Stimulated activated naive CD4-positive, alpha-beta T cell (primary cell): ENCODE data around the gene TERT.

Experiments used
- DNase-seq, 6 experiments: peaks; one replicate each; lab custom pipeline; 2025; lab: John Stamatoyannopoulos, UW

The TERT gene

DNA sequence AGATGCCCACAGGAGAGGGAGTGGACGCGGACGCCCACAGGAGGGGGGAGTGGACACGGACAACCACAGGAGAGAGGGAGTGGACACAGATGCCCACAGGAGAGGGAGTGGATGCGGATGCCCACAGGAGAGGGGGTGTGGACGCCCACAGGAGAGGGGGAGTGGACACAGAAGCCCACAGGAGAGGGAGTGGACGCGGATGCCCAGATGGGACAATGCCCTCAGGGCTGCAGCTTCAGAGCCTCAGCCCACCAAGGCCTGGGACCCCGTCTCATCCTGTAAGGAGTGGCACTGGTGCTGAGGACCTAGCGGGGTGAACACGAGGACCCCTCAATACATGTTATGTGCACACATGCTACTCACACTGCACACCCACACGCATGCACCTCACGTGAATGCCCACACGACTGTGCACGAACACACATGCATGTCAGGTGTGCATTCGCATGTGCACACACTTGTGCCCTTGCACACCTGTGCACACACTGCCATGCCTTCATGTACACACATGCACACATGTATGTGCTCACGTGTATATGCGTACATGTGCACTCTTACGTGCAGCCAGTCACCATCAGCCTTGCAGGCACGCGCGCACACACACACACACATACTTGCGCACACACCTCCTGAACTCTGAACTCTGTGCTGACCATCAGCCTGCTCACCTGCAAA is 34.9 kb downstream of the TERT start:
- DNase-seq = no peak

DNA sequence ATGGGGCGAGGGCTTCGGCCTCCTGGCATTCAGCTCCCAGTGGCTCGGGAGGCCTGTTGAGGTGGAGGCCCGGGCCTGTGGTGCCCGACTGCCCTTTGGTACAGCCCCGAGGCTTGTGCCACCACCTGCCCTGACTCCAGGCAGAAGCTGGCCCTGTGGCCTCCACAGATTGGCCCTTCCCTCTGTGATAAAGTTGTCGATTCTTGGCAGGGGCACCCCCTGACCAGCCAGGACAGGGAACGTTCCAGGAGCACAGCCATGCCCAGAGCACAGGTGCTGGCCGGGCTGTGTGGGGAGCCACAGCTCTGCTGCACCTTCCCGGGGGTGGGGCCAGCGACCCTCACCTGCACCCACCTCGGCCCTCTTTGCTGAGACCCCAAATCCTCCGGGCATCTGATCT is 37.0 kb downstream of the TERT start:
- no peak for DNase-seq

DNA sequence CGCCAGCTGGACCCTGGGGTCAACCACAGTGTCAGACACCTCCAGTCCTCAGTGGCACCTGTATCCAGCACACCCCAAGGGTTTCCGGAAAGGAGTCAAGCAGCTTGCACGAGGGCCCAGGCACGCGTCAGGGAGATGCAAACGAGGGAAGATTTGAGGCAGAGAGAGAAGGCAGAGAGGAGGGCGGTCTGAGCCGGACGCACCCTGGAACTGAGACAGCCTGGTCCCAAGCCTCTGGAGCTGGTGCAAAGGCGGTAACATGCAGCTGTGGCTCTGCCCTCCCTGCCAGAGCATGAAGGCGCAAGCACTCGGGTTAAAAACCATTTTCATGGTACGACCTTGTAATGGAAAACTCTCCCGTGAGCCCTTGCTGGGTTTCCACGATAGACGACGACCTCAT is 37.5 kb downstream of the TERT start:
- no peak for DNase-seq

DNA sequence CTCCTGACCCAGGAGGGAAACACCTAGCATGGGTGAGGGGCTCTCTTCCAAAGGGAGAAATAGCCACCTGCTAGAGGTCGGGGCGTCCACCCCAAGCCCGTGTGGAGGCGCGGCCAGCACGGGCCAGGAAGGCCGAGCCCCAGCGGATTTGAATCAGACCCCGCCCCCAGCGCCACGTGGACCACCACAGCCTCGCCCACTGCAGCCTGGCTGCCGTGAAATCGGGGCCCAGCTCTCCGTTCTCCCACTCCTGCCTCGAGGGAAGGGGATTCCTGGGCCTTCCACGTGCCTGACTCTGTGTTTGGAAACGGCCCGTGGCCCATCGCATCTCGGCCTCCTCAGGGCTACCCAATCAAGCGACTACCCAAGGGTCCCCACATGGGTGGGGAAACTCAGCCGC is 38.1 kb downstream of the TERT start:
- DNase-seq = no peak

DNA sequence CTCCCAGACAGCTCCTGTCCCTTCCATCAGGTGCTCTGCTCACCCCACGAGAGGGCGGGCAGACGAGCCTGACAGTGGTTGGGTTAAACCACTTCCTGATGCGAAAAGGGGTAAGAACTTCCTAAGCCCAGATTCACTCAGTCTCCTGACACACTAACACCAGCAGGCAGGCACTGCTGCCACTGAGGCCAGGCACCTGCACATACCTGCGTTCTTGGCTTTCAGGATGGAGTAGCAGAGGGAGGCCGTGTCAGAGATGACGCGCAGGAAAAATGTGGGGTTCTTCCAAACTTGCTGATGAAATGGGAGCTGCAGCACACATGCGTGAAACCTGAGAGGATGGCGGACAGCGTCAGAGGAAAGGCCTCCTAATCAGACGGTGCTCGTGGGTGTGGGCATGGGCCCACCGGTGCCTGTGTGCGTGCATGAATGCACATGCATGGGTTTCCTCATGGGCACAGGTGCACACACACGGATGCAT is 39.7 kb downstream of the TERT start:
- DNase-seq = peak; percentile 15 to 73 (median 52)

DNA sequence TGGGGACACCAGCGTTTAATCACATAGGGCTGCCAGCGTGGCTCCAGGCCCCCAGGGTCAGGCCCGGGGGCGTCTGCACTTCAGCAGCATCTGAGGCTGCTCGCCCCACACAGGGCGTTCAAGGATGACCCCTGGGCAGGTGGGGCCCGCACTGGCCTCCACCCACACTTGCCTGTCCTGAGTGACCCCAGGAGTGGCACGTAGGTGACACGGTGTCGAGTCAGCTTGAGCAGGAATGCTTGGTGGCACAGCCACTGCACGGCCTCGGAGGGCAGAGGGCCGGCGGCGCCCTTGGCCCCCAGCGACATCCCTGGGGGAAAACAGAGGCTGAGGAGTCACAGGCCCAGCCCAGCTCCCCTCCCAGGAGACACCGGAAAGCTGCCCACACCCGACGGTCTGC is 40.7 kb downstream of the TERT start:
- no peak for DNase-seq

DNA sequence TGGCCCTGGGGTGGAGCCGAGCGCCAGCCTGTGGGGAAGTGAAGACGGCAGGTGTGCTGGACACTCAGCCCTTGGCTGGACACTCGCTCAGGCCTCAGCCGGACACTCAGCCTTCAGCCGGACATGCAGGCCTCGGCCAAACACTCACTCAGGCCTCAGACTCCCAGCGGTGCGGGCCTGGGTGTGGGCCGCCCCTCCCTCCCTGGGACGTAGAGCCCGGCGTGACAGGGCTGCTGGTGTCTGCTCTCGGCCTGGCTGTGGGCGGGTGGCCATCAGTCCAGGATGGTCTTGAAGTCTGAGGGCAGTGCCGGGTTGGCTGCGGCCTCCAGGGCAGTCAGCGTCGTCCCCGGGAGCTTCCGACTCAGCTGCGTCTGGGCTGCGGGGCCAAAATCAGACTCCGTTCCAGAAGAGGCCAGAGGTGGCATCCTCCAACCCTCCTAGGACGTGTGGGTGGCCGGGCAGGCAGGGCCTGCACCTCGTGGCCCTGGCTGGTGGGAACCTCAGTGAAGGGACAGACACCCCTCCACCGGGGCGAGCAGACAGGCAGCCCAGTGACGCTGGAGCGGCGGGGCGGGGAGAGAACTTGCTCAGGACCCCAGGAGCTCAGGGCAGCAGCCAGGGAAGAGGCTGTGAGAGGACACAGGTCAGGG is 41.3 kb downstream of the TERT start:
- DNase-seq = no peak

DNA sequence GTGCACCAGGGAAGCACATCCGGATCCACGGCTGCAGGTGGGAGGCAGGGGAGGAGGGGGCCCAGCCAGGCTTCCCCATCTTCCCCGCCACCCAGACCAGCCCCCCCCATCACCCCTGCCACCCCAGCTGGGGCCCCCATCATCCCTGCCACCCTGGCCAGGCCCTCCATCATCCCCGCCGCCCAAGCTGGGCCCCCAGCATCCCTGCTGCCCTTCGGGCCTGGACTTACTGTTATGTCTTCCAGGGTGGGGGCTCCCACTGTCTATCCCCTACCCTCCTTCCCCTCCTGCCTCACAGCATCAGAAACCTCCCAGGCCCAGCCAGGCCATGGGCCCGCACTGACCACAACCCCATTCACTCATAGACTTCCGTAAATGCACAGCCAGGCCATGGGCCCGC is 42.2 kb downstream of the TERT start:
- DNase-seq = no peak

DNA sequence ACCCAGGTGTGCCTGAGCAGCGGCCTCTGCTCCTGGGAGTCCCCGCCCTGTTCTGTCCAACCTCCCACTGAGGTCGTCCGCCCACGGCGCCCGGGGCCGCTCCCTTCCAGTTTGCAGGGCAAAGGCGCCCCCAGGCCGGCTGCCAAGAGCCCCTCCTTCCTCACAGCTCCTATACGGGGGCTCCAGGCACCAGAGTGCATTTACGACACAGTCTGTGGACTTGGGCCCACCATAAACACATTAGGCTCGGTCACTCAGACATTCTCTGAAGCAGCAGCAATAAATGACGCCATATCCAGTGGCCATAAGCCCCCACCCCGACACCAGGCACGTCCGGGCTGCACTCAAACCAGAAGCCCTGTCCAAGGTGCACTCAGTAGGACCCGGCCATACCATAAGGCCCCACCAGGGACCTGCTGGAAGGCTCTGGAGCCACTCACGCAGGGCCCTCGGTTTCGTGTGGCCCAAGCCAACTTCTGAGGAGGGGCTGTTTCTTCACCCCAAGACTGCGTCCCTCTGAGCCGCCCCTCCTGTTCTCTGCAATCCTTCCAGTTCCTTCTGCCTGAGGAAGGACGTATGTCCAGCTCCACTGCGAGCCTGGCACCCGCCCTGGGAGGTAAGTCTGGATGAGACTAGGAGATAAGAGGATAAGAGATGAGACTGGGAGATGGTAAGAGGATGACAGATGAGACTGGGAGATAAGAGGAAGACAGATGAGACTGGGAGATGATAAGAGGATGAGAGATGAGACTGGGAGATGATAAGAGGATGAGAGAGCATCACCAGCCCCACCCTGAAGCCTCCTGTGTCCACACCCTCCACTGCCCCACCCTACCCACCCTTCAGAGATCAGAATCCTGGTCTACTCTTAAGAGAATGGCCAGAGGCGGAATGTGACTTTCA is 42.9 kb downstream of the TERT start:
- no peak for DNase-seq

DNA sequence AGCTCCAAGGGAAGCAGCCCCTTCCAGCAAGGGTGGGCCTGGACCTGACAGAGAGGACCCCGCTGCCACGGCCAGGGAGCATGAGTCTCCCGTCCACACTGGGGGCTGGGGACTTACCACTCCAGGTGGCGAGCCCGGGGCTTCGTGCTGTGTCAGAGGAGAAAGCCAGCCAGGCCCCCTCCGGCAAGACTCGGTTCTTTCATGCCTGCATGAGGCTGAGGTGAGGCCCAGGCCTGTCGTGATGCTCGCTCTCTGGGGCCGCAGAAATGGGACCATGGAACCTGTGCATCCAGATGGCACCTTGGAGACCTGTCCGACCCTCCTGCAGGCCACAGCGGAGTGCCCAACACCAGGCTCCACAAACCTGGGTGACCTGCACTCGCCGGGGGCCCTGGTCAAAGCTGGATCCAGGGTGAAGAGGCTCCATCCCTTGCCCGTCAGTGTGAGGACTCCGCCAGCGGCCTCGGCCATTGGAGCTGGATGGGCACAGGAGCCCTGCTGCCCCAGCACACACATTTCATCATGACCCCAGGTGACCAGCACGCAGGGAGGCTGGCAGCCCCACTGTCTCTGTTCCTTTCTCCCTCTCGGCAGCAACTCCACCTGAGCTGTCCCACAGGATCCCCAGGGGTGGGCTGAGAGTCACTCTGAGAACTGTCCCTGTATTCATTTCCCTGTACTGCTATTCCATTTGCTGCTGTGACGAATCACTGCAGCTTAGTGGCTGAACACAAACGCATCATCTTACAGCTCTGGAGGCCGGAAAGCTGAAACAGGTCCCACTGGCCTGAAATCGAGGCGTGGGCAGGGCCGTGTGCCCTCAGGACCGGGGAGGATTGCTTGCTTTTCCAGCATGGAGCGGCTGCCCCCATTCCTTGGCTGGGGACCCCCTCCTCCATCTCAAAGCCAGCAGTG is 45.2 kb downstream of the TERT start:
- DNase-seq = no peak

DNA sequence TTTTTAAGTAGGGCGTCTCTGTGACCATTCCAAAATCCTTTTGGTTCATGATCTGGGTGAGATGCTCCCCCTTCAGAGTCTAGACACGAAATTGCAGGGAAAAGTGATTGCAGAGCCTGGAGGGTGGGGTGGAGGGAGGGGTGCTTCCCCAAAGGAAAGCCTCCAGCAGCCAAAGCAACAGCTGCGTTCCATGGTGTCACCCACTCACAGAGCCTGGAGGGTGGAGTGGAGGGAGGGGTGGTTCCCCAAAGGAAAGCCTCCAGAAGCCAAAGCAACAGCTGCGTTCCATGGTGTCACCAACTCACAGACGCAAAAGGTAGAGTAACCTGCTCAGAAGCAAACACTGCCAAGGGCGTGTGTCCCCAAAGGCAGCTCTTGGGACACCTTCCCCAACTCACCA is 47.1 kb downstream of the TERT start:
- DNase-seq = no peak

DNA sequence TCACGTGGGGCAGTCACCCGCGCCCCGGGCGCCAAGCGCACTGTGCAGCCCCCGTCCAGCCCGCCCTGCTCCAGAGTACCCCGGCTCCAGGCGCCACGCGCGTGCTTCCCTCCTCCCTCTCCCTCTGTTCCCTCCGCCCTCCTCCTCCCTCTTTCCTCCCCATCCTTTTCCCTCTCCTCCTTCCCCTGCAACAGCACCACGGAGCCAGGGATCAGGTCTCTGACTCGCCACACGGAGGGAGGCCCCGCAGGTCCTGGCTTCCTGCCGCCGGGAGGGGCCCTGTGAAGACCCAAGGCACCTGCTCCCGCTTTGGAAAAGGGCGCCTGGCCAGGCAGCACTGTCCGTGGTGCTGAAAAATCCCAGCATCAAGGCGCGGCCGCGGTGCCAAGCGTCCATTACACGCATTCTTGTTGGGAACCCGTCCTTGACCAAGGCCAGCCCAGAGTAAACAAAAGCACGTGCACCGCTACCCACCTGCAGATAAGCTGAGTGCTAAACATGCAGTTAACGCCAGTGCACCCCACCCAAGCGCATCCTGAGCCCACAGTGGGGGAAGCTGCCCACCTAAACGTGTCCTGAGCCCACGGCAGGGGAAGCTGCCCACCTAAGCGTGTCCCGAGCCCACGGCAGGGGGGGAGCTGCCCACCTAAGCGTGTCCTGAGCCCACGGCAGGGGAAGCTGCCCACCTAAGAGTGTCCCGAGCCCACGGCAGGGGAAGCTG is 48.0 kb downstream of the TERT start:
- DNase-seq = peak in 1 of 6 experiments; percentile 19

DNA sequence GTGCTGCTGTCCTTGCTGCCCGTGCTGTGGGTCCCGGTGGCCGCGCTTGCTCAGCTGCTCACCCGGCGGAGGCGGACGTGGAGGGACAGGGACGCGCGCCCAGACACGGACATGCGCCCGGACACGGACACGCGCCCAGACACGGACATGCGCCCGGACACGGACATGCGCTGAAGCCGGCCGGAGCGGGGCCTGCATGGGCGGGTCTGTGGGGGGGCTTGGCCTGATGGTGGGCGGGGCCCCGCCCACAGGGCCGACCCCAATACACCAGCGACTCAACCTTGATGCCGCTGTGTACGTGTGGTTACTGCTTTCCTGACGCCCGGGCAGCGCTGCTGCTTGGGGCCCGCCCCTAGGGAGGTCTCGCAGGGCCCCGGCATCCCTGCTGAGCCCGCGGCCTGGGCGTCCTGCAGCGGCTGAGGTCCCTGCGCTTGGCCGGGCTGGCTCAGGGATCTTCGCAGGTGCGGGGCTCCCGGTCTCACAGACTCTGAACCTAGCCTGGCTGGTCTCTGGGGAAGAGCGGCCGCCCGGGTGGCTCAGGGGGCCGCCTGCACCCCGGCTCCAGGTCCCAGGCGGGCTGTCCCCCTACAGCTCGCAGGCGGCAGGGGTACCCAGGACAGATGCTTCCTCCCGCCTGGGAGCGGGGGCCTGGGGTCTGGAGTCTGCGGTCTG is 48.8 kb downstream of the TERT start:
- DNase-seq = no peak

DNA sequence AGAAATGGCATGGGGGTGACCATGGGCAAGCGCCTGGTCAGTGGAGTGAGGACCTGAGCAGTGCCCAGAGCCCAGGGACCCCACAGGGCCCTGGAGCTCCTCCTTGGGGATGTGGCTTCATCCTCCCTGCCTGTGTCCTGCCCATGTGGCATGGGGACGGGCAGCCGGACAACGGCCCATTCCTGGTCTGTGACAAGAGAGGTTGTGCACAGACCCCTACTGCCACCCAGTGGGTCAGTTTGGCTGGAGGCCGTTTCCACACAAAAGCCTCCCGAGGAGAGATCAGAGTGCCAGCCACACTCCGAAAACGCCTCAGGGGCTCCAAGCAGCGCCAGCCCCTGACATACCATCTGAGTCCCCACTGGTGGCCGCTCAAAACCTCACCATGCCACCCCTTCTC is 49.9 kb downstream of the TERT start:
- DNase-seq = no peak

DNA sequence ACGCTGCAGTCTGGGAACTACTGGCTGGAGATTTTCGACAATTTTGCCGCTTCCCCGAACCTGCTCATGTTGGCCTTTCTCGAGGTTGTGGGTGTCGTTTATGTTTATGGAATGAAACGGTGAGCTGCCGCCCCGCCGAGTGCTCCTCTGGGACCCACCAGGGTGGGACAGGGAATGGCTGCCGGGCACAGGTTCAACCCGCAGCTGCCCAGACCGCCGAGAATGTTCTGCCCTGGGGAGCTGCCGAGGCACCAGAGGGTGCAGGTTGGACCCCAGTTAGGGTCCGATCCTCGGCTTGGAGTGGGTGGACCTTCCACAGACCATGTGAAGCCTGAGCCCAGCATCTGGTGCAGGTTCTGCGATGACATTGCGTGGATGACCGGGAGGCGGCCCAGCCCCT is 50.6 kb downstream of the TERT start:
- no peak for DNase-seq

DNA sequence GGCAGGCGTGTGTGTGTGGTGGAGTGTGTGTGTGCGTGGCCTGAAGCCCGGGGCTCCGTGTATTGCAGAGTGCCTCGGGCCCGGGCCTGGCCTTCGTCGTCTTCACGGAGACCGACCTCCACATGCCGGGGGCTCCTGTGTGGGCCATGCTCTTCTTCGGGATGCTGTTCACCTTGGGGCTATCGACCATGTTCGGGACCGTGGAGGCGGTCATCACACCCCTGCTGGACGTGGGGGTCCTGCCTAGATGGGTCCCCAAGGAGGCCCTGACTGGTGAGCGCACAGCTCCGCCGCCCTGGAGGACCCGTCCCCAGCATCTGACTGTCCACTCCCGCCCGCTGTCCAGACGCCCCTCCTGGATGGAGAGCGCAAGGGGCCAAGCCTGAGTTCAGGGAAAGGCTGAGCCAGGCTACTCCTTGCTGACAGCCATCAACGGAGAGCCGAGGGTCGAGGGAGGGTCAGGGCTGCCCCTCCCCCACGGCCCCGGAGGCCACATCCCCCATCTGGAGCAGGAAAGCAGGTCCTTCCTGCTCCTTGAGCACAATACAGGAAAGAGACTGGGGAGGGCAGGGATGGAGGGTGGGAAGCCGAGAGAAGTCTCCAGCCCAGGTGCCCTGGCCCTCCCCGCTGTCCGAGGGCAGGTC is 51.3 kb downstream of the TERT start:
- no peak for DNase-seq

DNA sequence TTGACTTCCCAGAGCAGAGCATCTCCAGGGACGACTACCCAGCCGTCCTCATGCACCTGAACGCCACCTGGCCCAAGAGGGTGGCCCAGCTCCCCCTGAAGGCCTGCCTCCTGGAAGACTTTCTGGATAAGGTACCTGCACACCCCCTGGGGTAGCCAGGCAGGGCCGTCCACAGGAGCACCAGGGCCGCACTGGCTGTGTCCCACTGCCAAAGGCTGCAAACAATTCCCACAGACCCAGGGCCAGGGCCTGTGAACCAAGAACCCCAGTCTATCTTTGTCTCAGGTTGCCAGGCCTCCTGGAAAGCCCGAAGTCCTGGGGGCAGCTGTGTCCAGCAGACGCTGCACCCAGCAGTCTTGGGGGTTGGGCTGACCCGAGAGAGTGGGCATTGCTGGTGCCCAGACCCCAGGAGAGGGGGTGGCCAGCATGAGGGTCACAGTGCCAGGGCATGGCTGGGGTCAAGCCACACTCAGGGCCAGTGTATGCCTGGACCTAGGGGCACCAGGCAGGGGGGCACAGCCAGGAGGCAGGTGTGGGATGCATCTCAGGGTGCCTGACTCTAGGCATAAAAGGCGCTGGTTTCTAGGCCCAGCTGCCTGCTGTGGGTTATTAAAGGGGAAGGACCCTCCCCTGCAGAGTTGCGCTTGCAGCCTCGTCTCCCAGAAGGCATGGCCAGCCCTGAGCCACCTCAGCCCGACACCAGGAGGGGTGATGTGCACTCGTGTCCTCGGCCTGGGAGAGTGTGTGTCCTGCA is 52.0 kb downstream of the TERT start:
- DNase-seq = no peak

DNA sequence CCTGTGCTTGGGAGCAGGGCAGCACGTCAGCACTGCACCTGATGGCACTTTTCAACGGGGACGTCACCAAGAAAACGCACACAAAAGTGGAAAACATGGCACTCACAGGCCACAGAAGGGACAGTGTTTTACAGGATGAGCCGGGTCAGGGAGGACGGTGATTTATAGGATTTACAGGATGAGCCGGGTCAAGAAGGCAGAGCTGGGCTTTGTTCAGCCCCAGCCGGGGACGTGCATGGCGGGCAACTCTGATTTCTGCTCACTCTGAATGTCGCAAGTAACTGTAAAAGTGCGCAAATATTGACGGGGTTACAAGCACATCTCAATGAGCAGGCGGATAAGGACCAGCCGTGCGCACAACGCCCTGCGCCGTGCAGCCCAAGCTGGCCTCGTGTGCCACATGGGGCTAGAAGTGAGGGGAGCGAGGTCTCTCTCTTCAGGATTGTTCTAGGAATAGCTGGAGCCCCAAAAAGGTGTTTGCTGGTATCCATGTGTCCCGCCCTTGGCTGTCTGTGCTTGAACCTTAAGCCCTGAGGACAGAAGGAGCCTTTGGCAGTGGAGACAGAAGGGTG is 53.3 kb downstream of the TERT start:
- no peak for DNase-seq
